ENCODE measurements around the gene SLC35F3.

- TF ChIP-seq CTCF (conservative IDR thresholded peaks at IDR 0.05; ENCODE audit: low read length) (no peak), EZH2phosphoT487 (IDR thresholded peaks at IDR 0.05; ENCODE audit: borderline replicate concordance, low read depth, low read length) (no peak)
These were observed 301.5 kb downstream of the SLC35F3 start for GRCh38 chr1:234205966-234206365.
